HuH-7.5 (cell line): ENCODE data around the gene KDM1A.

Experiments used
- DNase-seq: peaks from one replicate; pipeline ENCODE4 v3.0.0; 2011; ENCODE audit warnings: low spot score

The KDM1A gene

DNA sequence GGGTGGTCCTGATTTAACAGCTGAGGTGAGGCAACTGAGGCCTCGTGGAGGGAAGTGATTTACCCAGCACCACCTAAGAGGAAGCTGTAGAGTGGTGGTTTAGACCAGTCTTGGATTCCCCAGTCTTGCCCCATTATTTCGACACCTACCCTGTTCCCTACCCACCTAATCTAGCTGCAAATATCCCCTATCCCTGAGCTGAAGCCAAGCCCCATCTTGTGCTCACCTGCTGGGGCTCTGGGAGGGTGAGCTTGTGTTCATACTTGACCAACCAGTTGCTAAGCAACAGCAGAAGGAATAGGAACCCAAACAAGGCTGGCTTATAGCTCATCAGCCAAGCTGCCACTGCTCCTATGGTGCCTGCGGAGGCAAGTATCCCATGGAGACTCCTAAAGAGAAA lies 5.6 kb upstream of the KDM1A start:
- DNase-seq: no peak

DNA sequence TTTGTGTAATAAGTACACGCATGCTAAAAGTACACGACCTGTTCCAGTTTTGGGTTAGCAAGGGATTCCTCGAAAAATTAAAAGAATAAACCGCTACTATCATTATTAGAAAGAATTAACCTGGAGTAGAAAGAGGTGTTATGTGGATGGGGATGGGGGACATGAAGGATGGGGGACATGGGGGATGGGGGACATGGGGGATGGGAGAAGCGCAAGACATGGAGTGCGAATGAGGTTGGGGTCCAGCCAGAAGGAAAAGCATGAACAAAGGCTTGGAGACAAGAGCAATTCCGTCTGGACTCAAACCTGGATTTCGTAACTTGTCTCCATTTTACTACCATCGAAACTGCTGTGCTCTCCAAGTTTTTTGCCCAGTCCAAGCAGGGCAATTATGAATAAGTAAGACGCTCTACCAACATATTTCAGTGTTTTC lies 591 bp upstream of the KDM1A start:
- DNase-seq: peak; percentile 63

DNA sequence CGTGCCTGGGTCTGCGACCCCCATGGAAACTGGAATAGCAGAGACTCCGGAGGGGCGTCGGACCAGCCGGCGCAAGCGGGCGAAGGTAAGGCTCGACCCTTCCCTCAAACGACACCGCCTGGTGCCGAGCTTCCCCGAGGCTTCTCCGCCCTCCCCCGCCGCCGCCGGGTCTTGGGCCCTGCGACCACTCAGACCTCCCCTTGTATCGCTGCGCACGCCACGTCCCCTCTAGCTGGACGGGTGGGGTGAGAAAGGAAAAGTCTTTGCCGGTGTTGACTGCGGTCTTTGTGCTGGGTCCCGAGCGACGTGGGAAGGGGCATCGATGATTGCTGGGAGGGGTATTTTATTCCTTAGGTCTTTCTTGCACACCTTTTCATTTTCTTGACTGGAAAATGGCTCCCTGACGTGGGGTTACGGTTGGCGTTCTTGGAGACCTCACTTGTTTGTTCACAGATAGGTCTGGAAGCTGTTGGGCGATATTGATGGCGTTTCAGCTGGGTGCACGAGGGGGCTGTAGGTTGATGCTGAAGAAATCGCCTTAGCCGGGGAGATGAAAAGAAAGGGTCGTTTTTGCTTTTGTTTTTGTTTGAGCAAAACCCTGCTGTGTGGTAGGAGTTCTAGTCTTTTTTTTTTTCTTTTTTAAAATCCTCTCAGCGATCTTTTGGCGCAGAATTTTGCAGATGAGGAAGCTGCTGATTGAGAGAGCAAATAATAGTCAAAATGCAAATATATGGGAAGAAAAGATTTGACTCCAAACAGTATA lies 776 bp downstream of the KDM1A start:
- DNase-seq: peak; percentile 45

DNA sequence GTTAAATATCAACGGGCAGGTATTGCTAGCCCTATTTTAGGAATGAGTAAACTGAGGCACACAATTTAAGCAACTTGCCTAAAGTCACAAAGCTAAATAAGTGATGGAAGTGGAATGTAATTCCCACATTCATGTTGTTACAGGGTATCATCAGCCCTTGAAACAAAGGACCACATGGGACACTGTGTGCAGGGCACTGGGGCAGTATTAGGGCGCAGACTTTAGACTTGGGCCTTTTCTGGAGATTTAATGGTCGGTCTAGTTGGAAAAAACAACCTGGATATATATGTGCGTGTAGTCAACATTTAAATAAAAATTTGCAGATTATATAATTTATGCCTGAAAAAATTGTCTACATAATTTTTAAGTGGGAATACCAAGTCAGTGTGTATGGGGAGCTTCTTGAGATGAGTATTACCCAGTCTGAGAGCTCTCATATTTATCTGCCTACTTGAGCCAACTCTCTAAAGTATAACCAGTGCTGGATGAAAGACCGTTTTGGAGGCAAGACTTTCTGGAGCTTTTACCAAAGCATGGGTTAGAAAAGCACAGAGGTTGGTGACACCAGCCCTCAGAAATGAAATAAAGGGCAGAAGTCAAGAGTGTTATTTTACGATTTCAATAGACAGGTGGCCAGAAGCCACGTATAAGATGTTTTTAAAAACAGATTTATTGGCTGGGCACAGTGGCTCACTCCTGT lies 1.6 kb downstream of the KDM1A start:
- no peak for DNase-seq

DNA sequence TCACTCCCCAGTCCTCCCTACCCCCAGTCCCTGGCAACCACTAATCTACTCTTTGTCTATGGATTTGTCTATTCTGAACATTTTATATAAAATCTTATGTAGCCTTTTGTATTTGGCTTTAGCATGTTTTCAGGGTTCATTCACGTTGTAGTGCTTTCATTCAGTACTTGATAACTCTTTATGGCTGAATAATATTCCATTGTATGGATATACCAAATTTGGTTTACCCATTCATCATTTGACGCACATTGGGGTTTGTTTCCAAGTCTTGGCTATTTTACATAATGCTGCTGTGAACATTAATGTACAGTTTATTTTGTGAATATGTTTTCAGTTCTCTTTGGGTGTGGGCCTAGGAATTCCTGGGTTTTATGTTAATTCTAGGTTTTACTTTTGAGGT lies 2.6 kb downstream of the KDM1A start:
- DNase-seq: no peak

DNA sequence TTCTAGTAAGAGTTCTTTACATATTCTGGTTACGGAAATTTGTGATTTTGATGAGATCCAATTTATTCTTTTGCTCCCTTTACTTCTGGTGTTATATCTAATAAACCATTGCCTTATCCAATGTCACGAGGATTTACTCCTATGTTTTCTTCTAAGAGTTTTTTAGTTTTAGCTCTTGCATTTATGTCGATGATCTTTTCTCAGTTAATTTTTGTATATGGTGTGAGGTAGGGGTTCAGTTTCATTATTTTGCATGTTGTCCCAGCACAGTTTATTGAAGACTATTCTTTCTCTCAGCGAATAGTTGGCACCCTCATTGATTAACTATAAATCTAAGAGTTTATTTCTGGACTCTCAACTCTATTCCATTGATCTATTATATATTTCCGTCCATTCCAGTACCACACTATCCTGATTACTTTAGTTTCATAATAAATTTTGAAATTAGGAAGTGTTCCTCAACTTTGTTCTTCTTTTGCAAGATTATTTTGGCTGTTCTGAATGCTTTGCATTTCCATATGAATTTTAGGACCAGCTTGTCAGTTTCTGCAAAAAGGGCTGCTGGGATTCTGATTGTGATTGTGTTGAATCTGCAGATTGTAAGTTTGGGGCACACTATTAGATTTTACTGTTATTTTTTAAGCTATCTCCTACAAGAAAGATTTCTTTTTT lies 4.0 kb downstream of the KDM1A start:
- DNase-seq: no peak

DNA sequence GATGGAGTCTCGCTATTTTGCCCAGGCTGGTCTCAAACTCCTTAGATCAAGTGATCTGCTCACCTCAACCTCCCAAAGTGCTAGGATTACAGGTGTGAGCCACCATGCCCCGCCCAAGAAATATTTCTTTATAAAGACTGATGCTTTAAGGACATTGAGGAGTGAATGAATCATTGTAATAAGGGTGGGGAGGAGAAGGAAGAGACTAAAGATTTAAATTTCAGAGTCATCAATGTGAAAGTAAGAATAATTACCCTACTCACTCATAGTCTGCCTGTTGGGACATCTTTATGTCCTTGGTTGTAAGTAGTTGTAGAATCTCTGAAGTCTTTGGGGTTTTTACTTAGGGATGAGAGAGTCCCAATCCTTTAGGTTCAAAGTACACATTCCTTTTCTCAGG lies 7.3 kb downstream of the KDM1A start:
- no peak for DNase-seq

- no peak for DNase-seq
Observed at GRCh38 chr1:23027352-23027907, 8.2 kb downstream of the KDM1A start.

DNA sequence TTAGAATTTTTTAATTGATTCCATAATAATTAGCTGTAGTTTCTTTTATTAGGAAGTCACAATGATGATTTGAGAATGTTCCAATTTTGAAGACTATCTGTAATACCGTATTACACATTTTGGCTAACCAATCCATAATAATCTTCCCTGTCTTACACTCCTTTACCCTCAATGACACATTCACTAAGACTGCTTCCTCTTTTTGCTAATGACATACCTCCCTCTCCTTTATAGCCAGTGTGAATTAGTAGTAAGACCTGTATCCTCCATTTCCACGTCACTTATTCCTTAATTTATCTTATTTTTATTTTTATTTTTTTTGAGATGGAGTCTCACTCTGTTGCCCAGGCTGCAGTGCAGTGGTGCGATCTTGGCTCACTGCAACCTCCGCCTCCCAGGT lies 10.1 kb downstream of the KDM1A start:
- DNase-seq: no peak

DNA sequence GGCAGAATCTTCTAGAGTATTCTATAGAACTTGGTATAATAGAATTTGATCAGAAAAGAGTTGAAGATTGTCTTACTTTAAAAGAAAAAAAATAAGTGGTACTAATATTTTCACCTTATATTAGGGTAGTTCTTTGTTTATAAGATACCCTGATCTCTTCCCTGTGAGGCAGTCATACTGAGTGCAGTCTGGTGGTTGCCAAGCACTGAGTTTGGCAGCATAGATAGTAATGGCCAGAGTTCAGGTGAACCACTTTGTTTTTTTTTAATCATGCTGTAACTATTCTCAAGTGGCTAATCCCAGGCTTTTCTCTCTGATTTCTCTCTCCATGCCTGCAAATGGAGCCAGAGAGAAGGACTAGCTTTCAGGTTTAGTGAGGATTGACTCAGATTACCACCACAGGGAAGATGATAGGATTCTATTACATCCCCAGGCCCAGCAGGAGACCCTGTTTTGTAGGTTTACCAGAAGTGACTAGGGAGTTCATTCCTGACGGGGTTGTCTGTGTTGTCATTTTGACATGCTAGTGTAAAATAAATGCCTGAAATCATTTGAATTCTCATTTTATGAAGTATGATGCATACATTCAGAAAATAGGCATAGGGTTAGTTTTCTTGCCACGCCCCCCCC lies 16.7 kb downstream of the KDM1A start:
- DNase-seq: no peak

GRCh38 chr1:23037081-23037740 lies 17.9 kb downstream of the KDM1A start:
- no peak for DNase-seq

- no peak for DNase-seq
Observed at GRCh38 chr1:23039308-23039826, 20.1 kb downstream of the KDM1A start.

DNA sequence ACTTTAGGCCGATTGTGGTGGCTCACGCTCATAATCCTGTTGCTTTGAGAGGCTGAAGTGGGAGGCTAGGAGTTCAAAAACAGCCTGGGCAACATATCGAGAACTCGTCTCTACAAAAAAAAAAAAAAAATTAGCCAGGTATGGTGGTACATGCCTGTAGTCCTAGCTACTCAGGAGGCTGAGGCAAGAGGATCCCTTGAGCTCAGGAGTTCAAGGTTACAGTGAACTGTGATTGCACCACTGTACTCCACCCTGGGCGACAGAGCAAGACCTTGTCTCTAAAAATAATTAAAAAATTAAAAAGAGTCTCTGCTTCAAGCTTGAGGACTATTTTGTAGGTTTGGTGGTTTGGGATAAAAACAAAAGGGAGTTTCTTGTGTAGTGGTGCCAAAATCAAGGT lies 21.2 kb downstream of the KDM1A start:
- no peak for DNase-seq

DNA sequence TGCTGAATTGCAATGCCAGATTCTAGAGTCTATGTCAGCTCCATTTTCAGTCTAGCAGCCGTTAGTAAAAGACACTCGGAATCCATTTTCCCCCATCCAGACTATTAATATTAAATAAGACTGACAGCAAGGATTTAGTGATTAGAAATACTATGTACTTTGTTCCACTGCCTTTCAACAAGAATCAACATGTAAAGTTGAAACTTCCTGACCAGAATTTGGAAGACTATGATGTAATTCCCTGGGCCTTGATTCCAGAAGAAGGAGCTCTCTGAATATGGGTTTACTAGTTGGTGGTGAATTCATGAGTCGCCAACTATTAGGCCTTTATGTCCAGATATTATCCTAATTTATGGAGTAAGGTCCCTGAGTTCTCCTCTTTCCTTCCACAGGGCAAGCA lies 24.8 kb downstream of the KDM1A start:
- DNase-seq: no peak

- no peak for DNase-seq
Observed at GRCh38 chr1:23050201-23050600, 30.9 kb downstream of the KDM1A start.

GRCh38 chr1:23051290-23051909 lies 32.1 kb downstream of the KDM1A start:
- no peak for DNase-seq

- DNase-seq: no peak
Observed at GRCh38 chr1:23057301-23057700, 38.0 kb downstream of the KDM1A start.

DNA sequence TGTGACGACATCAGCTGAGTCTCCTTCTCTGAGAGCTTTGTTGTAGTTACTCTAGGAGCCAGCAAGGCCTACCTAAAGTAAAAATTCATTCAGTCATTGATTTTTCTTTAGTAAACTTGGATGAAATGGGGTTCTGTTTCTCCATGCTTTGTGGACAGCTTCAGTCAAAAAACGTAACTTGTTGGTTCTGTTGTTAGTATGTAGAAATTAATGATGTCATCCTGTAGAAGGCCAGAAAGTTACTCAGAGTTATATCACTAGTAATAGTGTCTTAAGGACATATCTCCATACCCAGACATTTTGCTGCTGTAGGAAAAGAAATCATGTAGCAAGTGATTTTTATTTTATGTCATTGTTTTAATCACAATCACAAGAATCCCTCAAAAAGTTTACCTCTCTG lies 43.0 kb downstream of the KDM1A start:
- DNase-seq: no peak

DNA sequence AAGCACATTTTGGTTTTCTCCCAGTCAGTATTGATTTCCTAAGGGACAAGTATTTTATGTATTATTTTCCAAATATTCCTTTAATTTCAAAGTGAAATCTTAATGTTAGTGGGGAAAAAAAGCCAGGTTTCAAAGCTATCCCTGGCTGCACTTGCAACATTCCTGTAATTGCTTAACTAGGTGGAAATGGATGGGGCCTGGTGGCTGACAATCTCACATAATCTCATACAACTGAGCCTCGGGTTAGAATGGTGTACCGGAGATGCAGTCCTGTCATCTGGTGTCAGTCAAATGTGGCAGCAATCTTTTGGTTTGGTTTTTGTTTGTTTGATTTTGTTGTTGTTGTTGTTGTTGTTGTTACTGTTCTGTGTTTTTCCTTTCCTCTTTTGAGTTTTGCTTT lies 46.1 kb downstream of the KDM1A start:
- no peak for DNase-seq

DNA sequence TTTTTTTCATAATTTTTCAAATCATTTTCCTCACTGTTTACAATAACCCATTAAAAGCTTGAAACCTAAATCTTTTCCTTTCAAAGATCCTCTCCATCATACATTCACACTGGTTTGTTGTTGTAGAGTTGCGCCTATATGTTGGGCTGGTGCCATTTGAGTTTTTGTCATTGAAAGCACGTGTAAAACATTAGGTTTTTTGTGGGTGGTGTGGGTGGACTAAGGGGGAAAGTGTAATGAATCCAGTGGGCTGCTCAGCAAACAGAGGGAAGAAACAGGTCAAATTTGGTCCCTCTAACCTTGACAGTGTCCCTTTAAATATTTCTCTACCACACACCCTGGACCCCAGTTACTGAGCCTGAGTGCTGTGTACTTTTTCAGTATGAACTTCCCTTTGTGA lies 46.8 kb downstream of the KDM1A start:
- DNase-seq: no peak

DNA sequence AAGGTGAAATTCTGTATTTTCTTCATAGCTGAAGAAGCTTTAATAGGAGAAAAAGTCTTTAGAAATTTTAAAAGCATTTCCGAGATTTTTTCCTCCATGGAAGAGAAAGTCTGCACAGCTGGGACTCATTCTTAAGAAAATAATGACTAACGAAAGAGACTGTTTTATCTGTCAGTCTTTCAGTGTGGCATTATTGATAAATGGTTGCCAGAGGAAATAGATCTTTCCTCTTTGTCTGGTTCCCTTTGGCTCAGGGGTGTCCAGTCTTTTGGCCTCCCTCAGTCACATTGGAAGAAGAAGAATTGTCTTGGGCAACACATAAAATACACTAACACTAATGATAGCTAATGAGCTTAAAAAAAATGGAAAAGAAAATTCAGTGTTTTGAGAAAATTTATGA lies 49.9 kb downstream of the KDM1A start:
- DNase-seq: no peak
